HepG2 (cell line): ENCODE data around the gene DOCK1. TPM values are rescaled to one million over a fixed set of nuclear protein-coding genes. Genes with fewer than 3 reads are reported as not detected.

Source experiments
- ATM ChIP-seq: fragments of 450-650 bp; IDR thresholded peaks from 2 replicates; pipeline ENCODE4 v1.7.1; 2017; ENCODE audit warnings: mild to moderate bottlenecking, borderline replicate concordance
- CBX2 ChIP-seq, 2 experiments: fragments of 200-600 bp in 1 of 2; sonication (generic); formaldehyde crosslinking in 1 of 2; IDR thresholded peaks; 2 replicates each; pipeline versions ENCODE4 v1.7.0 to v1.8.1; 2018 to 2022; ENCODE audit warnings: low read depth in 2 of 2, low read length in 1 of 2, mild to moderate bottlenecking in 1 of 2, missing genetic modification reagents in 1 of 2
- CENPT ChIP-seq: sonication (generic); formaldehyde crosslinking; IDR thresholded peaks from 2 replicates; pipeline ENCODE4 v1.8.0; 2022; ENCODE audit warnings: low read depth, mild to moderate bottlenecking, moderate library complexity, missing genetic modification reagents
- GATAD2A ChIP-seq: IDR thresholded peaks from 2 replicates; pipeline ENCODE4 v1.6.1; 2016
- MAX ChIP-seq: IDR thresholded peaks from 2 replicates; pipeline ENCODE4 v1.6.1; 2012; ENCODE audit warnings: inconsistent platforms
- MNT ChIP-seq: fragments of 450-650 bp; IDR thresholded peaks from 2 replicates; pipeline ENCODE4 v1.6.1; 2016
- NFE2L2 ChIP-seq: fragments of 150-350 bp; IDR thresholded peaks from 2 replicates; pipeline ENCODE4 v1.6.1; 2014; ENCODE audit warnings: low read length
- REST ChIP-seq, 2 experiments: IDR thresholded peaks; 2 replicates each; pipeline ENCODE4 v1.6.1; 2011 to 2012; ENCODE audit warnings: low read length in 2 of 2, borderline replicate concordance in 1 of 2, low read depth in 1 of 2, mild to moderate bottlenecking in 1 of 2, moderate library complexity in 1 of 2
- SMAD1 ChIP-seq: sonication (generic); formaldehyde crosslinking; IDR thresholded peaks from 2 replicates; pipeline ENCODE4 v1.4.0; 2020; ENCODE audit warnings: missing genetic modification reagents, low read depth, mild to moderate bottlenecking, borderline replicate concordance
- ZBTB37 ChIP-seq: sonication (generic); formaldehyde crosslinking; IDR thresholded peaks from 2 replicates; pipeline ENCODE4 v1.4.0; 2020; ENCODE audit warnings: mild to moderate bottlenecking, missing genetic modification reagents
- ZBTB42 ChIP-seq: sonication (generic); formaldehyde crosslinking; IDR thresholded peaks from 2 replicates; pipeline ENCODE4 v1.5.0; 2020; ENCODE audit warnings: mild to moderate bottlenecking, missing genetic modification reagents
- ZNF180 ChIP-seq: sonication (generic); formaldehyde crosslinking; IDR thresholded peaks from 2 replicates; pipeline ENCODE4 v1.4.0; 2020; ENCODE audit warnings: low read depth, missing genetic modification reagents, borderline replicate concordance
- ZNF687 ChIP-seq: sonication (generic); formaldehyde crosslinking; IDR thresholded peaks from 2 replicates; pipeline ENCODE4 v1.5.1; 2020; ENCODE audit warnings: mild to moderate bottlenecking, missing genetic modification reagents, moderate library complexity
- ZNF703 ChIP-seq: sonication (generic); formaldehyde crosslinking; IDR thresholded peaks from 2 replicates; pipeline ENCODE4 v1.5.1; 2020; ENCODE audit warnings: missing genetic modification reagents, mild to moderate bottlenecking, moderate library complexity, borderline replicate concordance
- ZNF850 ChIP-seq: sonication (generic); formaldehyde crosslinking; conservative IDR thresholded peaks from 2 replicates; pipeline ENCODE4 v1.9.0; 2021; ENCODE audit warnings: mild to moderate bottlenecking, missing genetic modification reagents
- polyA plus RNA-seq, 8 experiments: library from polyadenylated mRNA; depleted of rRNA in 3 of 8; stranded (reverse) in 7 of 8; unstranded in 1 of 8; fragments of >200 nt; fragmentation: Illumina TruSeq in 4 of 8; extraction: Trizol in 4 of 8; gene quantifications; 2 replicates each; pipeline versions ENCODE4 v1.2.1 to v1.2.3, GENCODE V29; 2011 to 2016; ENCODE audit warnings: low read depth in 4 of 8, missing spikeins in 1 of 8, mixed read lengths in 1 of 8; ENCODE audit not compliant: insufficient read depth in 1 of 8
- total RNA-seq, 5 experiments: library from RNA; depleted of rRNA; stranded (reverse); fragments of >200 nt; fragmentation: Illumina TruSeq; extraction: Trizol; gene quantifications; 2 replicates each; pipeline ENCODE4 v1.2.3, GENCODE V29; 2016; ENCODE audit warnings: low read depth in 1 of 5

The DOCK1 gene
- total and polyA plus RNA-seq, 2 of the 13 experiments (the other 11 are each of a cell fraction or from before 2014, with no cell fraction given), result 8.3 to 25.5 TPM

GRCh38 chr10:127228195-127228787 lies 323.1 kb downstream of the DOCK1 start (continued):
- TF ChIP-seq ZBTB37 (CRISPR knock-in tag), result no peak
- TF ChIP-seq ZNF687 (CRISPR knock-in tag), result peak; percentile 29
- 0 out of 2 replicates have a peak, but pooled peaks have one; percentile 1 for TF ChIP-seq GATAD2A
- no peak for TF ChIP-seq ZNF850
- no peak for TF ChIP-seq CENPT (CRISPR knock-in tag)
- TF ChIP-seq ZNF703 (CRISPR knock-in tag), result no peak
- no peak for TF ChIP-seq REST (IDR thresholded peaks at IDR 0.05; ENCODE audit: borderline replicate concordance in 1 of 2, low read depth in 1 of 2, low read length in 2 of 2)
- TF ChIP-seq MAX, result 0 out of 2 replicates have a peak, but pooled peaks have one; percentile 33
- TF ChIP-seq SMAD1 (CRISPR knock-in tag), result no peak
- no peak for TF ChIP-seq ATM
- TF ChIP-seq ZBTB42 (CRISPR knock-in tag), result no peak
- peak; percentile 54; the same call in 1 of the 2 replicates for TF ChIP-seq MNT
- no peak for TF ChIP-seq NFE2L2
- TF ChIP-seq CBX2 (IDR thresholded peaks at IDR 0.05; ENCODE audit: low read depth, low read length), result no peak
- TF ChIP-seq CBX2 (CRISPR knock-in tag; IDR thresholded peaks at IDR 0.05; ENCODE audit: low read depth), result no peak
- TF ChIP-seq ZNF180 (CRISPR knock-in tag), result no peak
